ENCODE measurements around the gene BFSP1.

The BFSP1 gene

DNA sequence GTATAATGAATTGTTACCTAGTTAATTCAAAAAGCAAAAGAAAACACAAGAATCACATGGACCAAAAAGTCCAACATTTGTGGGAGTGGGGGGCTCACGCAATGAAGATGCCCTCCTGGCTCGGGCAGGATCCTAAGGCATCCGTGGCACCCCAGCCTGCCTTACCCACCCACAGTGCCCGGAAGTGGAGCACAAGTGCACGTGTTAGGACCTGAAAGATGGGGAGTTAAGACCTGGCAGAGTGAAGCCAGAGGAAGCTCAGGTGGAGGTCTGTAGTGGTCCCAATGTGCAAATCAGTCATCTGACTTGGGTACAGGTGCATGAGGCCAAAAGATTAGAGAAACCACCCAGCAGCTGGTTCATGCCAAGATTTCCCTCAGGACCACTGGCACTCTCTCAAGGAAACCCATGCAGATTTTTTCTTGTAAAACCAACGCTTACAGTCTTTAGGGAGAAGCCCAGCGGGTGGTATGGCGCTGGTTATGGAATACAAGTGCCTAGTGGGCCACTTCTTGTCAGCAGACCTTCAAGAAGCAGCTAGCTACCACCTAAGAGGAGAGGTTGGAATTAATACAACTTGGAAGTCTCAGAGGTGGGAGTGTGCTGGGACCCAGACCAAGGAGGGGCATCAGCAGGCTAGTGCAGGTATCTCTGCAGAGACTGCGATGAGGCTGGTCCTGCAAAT lies 42.1 kb downstream of the BFSP1 start:
- H3K9me3 ChIP-seq (ENCODE audit: control insufficient read depth, insufficient read depth, low read length) = no peaks in the 10 kb centered on the region
- no peak overlapping the region for H3K9ac ChIP-seq (ENCODE audit: low read depth, low read length)
- no peaks in the 10 kb centered on the region for H3K36me3 ChIP-seq (ENCODE audit: insufficient read depth, low read length)
- H3K4me1 ChIP-seq (ENCODE audit: insufficient read depth, low read length) = no peaks in the 10 kb centered on the region

DNA sequence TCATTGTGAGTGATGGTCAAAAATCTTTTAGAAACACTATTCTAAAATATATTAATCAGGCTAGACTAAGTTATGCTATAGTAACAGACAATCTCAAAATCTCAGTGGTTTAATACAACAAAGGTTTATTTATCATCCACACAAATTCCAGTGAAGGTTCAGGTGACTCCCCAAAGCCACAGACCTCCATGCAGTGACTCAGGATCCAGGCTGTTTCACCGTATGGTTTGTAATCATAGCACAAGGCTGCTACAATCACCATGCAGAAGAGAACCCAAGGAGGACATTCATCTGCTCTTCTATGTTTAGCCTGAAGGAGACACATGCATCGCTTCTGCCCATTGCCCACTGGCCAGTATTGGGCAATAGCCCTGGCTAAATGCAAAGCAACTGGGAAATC lies 46.2 kb downstream of the BFSP1 start:
- Histone ChIP-seq H3K9ac (ENCODE audit: low read depth, low read length) (no peak overlapping the region), H3K36me3 (ENCODE audit: insufficient read depth, low read length) (no peaks in the 10 kb centered on the region), H3K9me3 (ENCODE audit: control insufficient read depth, insufficient read depth, low read length) (no peaks in the 10 kb centered on the region), H3K4me1 (ENCODE audit: insufficient read depth, low read length) (no peaks in the 10 kb centered on the region)

DNA sequence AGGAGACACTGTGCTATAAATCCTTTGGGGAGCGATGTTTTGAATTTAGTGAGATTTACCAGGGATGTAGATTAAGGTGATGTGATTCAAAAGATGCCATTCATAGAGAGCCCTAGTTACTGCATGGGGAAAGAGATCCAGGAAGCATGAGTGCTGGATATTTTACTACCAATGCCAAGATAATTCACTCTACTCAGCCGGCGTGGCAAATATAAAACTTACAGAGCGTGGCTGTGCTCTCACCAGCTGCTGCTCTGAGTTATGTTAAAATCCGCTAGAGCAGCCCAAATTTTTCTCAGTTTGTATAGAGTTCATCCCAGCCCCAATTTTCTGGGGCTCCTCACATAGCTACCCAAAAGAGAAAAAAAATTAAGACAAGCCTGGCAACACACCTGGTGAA lies 48.6 kb downstream of the BFSP1 start:
- H3K9me3 ChIP-seq (ENCODE audit: control insufficient read depth, insufficient read depth, low read length) = no peaks in the 10 kb centered on the region
- no peaks in the 10 kb centered on the region for H3K36me3 ChIP-seq (ENCODE audit: insufficient read depth, low read length)
- no peaks in the 10 kb centered on the region for H3K4me1 ChIP-seq (ENCODE audit: insufficient read depth, low read length)
- H3K9ac ChIP-seq (ENCODE audit: low read depth, low read length) = no peak overlapping the region

DNA sequence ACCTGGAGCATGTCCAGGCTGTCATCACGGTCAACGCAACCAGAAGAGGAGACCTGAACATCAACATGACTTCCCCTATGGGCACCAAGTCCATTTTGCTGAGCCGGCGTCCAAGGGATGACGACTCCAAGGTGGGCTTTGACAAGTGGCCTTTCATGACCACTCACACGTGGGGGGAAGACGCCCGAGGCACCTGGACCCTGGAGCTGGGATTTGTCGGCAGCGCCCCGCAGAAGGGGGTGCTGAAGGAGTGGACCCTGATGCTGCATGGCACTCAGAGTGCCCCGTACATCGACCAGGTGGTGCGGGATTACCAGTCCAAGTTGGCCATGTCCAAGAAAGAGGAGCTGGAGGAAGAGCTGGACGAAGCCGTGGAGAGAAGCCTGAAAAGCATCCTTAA lies 49.5 kb downstream of the BFSP1 start:
- Histone ChIP-seq H3K4me1 (ENCODE audit: insufficient read depth, low read length) (no peaks in the 10 kb centered on the region), H3K36me3 (ENCODE audit: insufficient read depth, low read length) (no peaks in the 10 kb centered on the region), H3K9me3 (ENCODE audit: control insufficient read depth, insufficient read depth, low read length) (no peaks in the 10 kb centered on the region), H3K9ac (ENCODE audit: low read depth, low read length) (no peak overlapping the region)

DNA sequence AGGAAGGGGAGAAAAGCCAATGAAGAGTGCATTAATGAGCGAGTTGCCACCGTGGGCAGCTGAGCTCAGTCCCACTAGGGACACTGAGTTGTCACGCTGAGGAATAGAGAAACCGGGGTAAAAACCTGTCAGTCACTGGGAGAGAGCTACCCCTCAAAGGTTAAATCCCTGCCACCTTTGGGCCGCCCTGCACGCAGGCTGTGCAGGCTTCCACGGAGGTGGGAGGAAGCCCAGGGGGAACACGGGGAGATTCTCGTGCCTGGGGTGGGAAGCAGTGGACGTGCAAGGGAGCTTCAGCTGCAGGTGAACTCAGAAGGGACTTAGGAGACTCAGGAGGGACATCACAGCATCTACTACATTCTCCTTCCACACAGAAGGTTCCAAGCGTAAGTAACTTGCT lies 50.5 kb downstream of the BFSP1 start:
- H3K4me1 ChIP-seq (ENCODE audit: insufficient read depth, low read length) = no peaks in the 10 kb centered on the region
- no peak overlapping the region for H3K9ac ChIP-seq (ENCODE audit: low read depth, low read length)
- no peaks in the 10 kb centered on the region for H3K9me3 ChIP-seq (ENCODE audit: control insufficient read depth, insufficient read depth, low read length)
- no peaks in the 10 kb centered on the region for H3K36me3 ChIP-seq (ENCODE audit: insufficient read depth, low read length)

DNA sequence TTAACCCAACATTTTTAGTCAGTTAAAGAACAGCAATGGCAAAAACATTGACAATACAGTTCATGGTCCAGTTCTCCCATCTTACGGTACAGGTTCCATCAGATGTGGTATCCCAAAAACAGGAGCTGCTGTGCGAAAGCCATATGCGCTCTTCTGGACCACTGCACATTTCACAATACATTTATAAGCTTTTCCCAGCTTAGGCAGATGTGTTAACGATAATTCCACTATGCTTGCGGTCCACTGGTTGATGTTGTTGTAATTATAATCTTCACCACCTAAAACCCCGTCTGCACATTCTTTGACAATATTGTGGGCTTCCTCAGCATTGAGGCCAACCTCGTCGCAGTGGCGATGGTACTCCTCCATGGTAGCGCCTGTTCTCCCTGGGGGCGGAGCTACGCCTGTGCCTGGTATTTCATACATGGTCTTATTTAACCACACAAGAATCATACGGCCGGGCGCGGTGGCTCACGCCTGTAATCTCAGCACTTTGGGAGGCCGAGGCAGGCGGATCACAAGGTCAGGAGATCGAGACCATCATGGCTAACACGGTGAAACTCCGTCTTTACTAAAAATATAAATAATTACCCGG lies 52.0 kb downstream of the BFSP1 start:
- no peaks in the 10 kb centered on the region for H3K4me1 ChIP-seq (ENCODE audit: insufficient read depth, low read length)
- H3K9me3 ChIP-seq (ENCODE audit: control insufficient read depth, insufficient read depth, low read length) = no peaks in the 10 kb centered on the region
- H3K36me3 ChIP-seq (ENCODE audit: insufficient read depth, low read length) = no peaks in the 10 kb centered on the region
- no peak overlapping the region for H3K9ac ChIP-seq (ENCODE audit: low read depth, low read length)

DNA sequence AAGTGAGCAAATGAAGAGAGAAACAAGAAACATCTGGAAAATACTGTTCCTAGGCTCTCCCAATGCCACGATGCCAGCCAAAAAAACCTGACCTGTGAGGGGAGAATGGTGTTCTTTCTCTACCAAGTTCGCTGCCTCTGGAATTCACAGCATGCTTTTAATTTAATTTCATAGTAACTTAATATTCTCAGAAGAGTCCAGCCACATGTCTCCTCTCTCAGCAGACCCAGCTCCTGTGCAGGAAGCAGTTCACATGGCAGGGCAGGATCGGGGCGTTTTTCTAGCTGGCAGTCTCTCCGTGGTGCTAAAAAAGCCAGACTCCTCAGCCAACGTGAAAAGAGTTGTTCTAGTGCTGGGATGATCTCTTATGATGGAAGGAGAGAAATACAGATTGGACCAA lies 57.5 kb downstream of the BFSP1 start:
- H3K36me3 ChIP-seq (ENCODE audit: insufficient read depth, low read length) = no peaks in the 10 kb centered on the region
- H3K9me3 ChIP-seq (ENCODE audit: control insufficient read depth, insufficient read depth, low read length) = no peaks in the 10 kb centered on the region
- no peak overlapping the region for H3K9ac ChIP-seq (ENCODE audit: low read depth, low read length)
- no peaks in the 10 kb centered on the region for H3K4me1 ChIP-seq (ENCODE audit: insufficient read depth, low read length)

DNA sequence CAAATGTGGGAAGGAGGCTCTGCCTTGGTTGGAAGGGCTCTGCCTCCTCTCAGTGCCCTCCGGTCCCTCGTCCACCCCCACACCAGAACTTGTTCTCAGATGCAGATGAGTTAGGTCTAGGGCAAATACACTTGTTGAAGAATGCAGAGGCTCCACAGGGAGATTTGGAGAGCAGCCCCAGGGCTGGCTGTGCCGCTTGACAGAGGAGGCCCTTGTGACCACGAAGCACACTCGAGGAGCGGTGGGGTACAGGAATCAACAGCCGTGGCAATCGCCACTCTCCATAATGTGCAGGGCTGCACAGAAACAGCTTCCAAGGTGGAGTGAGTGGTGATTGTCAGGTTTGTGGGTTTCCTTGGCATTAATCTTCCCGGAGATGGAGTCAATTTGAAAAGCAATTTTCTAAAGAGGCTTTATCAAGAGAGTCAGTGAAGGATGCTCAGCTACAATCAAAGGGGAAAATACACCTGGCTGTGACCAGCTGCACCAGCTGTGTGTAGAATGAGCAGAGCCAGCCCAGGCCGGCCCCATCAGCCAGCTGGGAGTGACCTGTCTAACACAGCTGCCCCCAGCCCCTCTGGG lies 59.5 kb downstream of the BFSP1 start:
- Histone ChIP-seq H3K9ac (ENCODE audit: low read depth, low read length) (no peak overlapping the region), H3K36me3 (ENCODE audit: insufficient read depth, low read length) (no peaks in the 10 kb centered on the region), H3K4me1 (ENCODE audit: insufficient read depth, low read length) (no peaks in the 10 kb centered on the region), H3K9me3 (ENCODE audit: control insufficient read depth, insufficient read depth, low read length) (no peaks in the 10 kb centered on the region)

DNA sequence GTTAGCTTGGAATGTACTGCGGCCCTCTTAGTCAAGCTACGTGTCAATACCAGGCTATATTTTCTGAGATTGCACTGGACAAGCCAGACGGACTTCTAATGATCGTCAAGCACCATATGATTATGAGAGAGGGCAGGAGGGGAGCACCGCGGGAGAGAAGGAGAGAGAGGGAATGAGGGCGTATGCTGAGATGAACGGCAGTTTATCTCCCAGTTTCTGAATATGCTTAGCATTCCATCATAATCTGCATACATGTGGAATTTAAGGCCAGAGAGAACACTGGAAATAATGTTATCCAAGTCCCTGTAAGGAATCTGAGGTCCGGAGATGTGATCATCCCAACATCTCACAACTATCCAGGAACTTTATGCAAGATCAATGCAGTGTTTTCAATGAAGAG lies 60.2 kb downstream of the BFSP1 start:
- Histone ChIP-seq H3K4me1 (ENCODE audit: insufficient read depth, low read length) (no peaks in the 10 kb centered on the region), H3K36me3 (ENCODE audit: insufficient read depth, low read length) (no peaks in the 10 kb centered on the region), H3K9ac (ENCODE audit: low read depth, low read length) (no peak overlapping the region), H3K9me3 (ENCODE audit: control insufficient read depth, insufficient read depth, low read length) (no peaks in the 10 kb centered on the region)

DNA sequence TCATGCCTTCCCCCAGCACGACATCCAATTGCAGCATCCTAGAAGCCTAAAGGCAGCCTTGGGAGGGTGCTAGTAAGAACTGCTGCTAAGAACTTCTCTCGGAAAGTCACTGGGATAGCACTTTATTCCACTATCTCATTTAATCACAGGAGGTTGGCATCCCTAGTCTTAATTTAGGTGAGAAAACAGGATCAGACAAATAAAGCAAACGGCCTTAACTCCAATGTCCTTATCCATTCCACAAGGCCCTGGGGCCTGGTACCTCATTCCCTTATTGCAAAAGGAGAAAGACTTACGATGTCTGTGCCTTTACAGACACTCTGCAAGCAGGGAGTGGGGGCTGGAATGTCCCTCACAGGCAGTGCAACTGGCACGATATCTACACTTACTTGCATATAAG lies 60.7 kb downstream of the BFSP1 start:
- Histone ChIP-seq H3K36me3 (ENCODE audit: insufficient read depth, low read length) (no peaks in the 10 kb centered on the region), H3K9ac (ENCODE audit: low read depth, low read length) (no peak overlapping the region), H3K9me3 (ENCODE audit: control insufficient read depth, insufficient read depth, low read length) (no peaks in the 10 kb centered on the region), H3K4me1 (ENCODE audit: insufficient read depth, low read length) (no peaks in the 10 kb centered on the region)

DNA sequence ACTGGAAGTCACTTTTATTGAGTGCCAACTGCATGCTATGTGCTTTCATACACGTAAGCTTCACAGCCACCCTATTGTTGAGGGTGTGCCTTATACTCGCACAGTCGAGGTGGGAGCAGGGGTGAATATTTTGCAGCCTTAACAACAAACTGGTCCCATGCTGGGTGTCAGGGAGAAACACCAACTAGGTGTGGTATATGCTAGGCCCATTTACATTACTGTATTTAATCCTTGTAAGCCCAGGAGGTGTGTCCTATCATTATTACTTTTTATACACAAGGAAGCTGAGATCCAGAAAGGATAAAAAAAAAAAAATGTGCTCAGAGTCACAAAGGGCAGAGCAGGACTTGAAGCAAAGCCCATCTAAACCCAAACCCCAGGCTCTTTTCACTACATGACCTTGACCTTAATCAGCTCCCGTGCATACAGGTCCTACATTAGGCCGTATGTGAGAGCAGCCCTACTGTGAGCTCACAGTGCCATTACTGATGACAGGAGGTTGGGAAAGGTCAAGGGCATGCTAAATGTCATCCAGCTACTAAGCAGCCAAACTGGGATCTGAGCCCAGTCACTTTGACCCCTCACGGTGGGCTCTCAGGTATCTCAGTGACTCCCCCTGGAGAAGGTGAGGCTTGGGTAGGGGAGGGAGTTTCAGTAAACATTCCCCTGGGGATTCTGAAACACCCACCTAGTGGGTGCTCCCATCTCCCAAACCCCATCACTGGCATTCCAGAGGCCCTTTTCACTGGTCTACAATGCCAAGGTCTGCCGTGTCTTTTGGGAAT lies 61.7 kb downstream of the BFSP1 start:
- Histone ChIP-seq H3K9ac (ENCODE audit: low read depth, low read length) (no peak overlapping the region), H3K9me3 (ENCODE audit: control insufficient read depth, insufficient read depth, low read length) (no peaks in the 10 kb centered on the region), H3K4me1 (ENCODE audit: insufficient read depth, low read length) (no peaks in the 10 kb centered on the region), H3K36me3 (ENCODE audit: insufficient read depth, low read length) (no peaks in the 10 kb centered on the region)

DNA sequence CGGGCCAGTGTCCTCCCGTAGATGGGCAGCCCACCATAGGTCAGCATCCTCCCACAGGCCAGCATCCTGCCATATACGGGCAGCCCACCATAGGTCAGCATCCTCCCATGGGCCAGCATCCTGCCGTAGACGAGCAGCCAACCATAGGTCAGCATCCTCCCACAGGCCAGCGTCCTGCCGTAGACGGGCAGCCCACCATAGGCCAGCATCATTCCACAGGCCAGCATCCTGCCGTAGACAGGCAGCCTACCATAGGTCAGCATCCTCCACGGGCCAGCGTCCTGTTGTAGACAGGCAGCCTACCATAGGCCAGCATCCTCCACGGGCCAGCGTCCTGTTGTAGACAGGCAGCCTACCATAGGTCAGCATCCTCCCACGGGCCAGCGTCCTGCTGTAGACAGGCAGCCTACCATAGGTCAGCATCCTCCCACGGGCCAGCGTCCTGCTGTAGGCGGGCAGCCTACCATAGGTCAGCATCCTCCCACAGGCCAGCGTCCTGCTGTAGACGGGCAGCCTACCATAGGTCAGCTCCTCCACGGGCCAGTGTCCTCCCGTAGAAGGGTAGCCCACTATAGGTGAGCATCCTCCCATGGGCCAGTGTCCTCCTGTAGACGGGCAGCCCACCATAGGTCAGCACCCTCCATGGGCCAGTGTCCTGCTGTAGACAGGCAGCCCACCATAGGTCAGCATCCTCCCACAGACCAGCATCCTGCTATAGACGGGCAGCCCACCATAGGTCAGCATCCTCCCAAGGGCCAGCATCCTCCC lies 62.9 kb downstream of the BFSP1 start:
- no peaks in the 10 kb centered on the region for H3K4me1 ChIP-seq (ENCODE audit: insufficient read depth, low read length)
- no peaks in the 10 kb centered on the region for H3K36me3 ChIP-seq (ENCODE audit: insufficient read depth, low read length)
- H3K9me3 ChIP-seq (ENCODE audit: control insufficient read depth, insufficient read depth, low read length) = no peaks in the 10 kb centered on the region
- no peak overlapping the region for H3K9ac ChIP-seq (ENCODE audit: low read depth, low read length)

DNA sequence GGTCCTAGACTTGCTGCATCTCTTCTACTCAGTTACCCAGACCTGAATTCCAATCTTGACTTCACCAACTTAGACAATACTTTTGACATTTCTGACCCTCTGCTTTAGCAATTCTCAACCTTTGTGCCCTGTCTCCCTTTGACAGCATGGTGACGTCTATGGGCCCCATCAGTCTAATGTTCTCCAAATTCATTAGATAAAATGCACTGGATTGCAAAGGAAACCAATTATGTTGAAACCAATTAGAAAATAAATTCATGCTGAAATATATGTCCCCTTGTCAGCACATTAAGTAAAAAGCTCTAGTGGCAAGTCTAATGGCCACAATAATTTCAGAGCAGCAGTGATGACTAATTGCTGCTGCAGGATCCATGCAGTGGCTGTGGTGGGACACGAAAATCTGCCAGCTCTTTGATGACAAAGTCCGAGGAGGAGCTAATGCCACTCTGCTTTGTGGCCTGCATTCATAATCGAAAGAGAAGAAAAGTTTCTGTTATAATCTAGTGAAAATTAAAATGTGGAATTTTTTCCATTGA lies 64.0 kb downstream of the BFSP1 start:
- H3K9ac ChIP-seq (ENCODE audit: low read depth, low read length) = no peak overlapping the region
- H3K9me3 ChIP-seq (ENCODE audit: control insufficient read depth, insufficient read depth, low read length) = no peaks in the 10 kb centered on the region
- no peaks in the 10 kb centered on the region for H3K36me3 ChIP-seq (ENCODE audit: insufficient read depth, low read length)
- H3K4me1 ChIP-seq (ENCODE audit: insufficient read depth, low read length) = no peaks in the 10 kb centered on the region

DNA sequence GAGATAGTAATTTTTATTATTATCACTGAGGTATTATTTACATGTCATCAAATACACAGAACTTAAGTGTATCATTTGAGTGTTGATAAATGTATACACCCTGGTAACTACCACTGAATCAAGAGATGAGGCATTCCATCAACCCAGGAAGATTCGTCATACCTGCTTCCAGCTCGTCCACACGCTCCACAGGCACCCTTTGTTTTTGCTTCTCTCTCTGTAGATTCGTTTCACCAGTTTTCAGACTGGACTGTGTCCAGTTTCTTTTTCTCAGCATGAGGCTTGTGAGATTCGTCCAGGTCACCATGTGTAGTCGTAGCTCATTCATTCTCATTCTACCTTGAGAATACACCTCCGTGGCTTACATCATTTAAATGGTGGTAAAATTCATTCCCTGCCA lies 64.5 kb downstream of the BFSP1 start:
- Histone ChIP-seq H3K9me3 (ENCODE audit: control insufficient read depth, insufficient read depth, low read length) (no peaks in the 10 kb centered on the region), H3K9ac (ENCODE audit: low read depth, low read length) (no peak overlapping the region), H3K36me3 (ENCODE audit: insufficient read depth, low read length) (no peaks in the 10 kb centered on the region), H3K4me1 (ENCODE audit: insufficient read depth, low read length) (no peaks in the 10 kb centered on the region)
